Upper lobe of left lung (tissue), 4 donors: ENCODE results near the gene RABEP2.

ENCODE experiments used
- CTCF ChIP-seq, 6 experiments: fragments of 450-650 bp in 4 of 6; fragments of 200-600 bp in 2 of 6; sonication (generic) in 2 of 6; IDR thresholded peaks; one replicate each; pipeline ENCODE4 v1.5.1; 2016 to 2019; ENCODE audit warnings: antibody characterized with exemption in 6 of 6
- EP300 ChIP-seq, 4 donors: sonication (generic); formaldehyde crosslinking; IDR thresholded peaks; one replicate each; pipeline ENCODE4 v1.5.1; 2017; ENCODE audit warnings: antibody characterized with exemption in 4 of 4, control low read depth in 2 of 4
- POLR2A ChIP-seq, 4 donors: fragments of 450-650 bp; IDR thresholded peaks; one replicate each; pipeline ENCODE4 v1.5.1; 2016 to 2017; ENCODE audit warnings: antibody characterized with exemption in 4 of 4, mild to moderate bottlenecking in 2 of 4

- TF ChIP-seq CTCF (IDR thresholded peaks at IDR 0.05) (no peak), POLR2A (IDR thresholded peaks at IDR 0.05) (no peak), EP300 (IDR thresholded peaks at IDR 0.05) (no peak)
Measured at GRCh38 chr16:28964072-28964471, 39.0 kb upstream of the RABEP2 start.
